KMS-11 (cell line): ENCODE measurements around the gene ZSCAN26.
"Not testable (repeated sequence)": the region's sequence is repeated elsewhere in the genome, so short reads cannot be mapped to it uniquely, and the experiment has no call there.

Experiments used
- H2AFZ ChIP-seq: fragments of 200-600 bp; sonication (generic); 2 replicates; pipeline ENCODE4 v1.6.1; 2016; ENCODE audit warnings: antibody characterized with exemption, mixed run types, low read depth
- H3K27ac ChIP-seq: fragments of 200-600 bp; sonication (generic); 2 replicates; pipeline ENCODE4 v1.6.1; 2016; ENCODE audit warnings: mild to moderate bottlenecking, mixed run types
- H3K27me3 ChIP-seq: fragments of 200-600 bp; sonication (generic); 2 replicates; pipeline ENCODE4 v1.6.1; 2017; ENCODE audit warnings: mild to moderate bottlenecking, low read depth, mixed run types, moderate library complexity; ENCODE audit not compliant: insufficient read depth
- H3K36me3 ChIP-seq: fragments of 200-600 bp; sonication (generic); 2 replicates; pipeline ENCODE4 v1.6.1; 2017; ENCODE audit warnings: mild to moderate bottlenecking, mixed run types; ENCODE audit not compliant: insufficient read depth
- H3K4me1 ChIP-seq: fragments of 200-600 bp; sonication (generic); 2 replicates; pipeline ENCODE4 v1.6.1; 2016; ENCODE audit warnings: mild to moderate bottlenecking, low read depth, mixed run types; ENCODE audit not compliant: poor library complexity, severe bottlenecking
- H3K4me2 ChIP-seq: fragments of 200-600 bp; sonication (generic); 2 replicates; pipeline ENCODE4 v1.7.0; 2016; ENCODE audit warnings: mild to moderate bottlenecking, mixed run types
- H3K4me3 ChIP-seq: fragments of 200-600 bp; sonication (generic); IDR thresholded peaks from 2 replicates; pipeline ENCODE4 v1.6.1; 2017; ENCODE audit warnings: low read depth, low read length, mixed read lengths; ENCODE audit not compliant: insufficient read depth
- H3K79me2 ChIP-seq: fragments of 200-600 bp; sonication (generic); 2 replicates; pipeline ENCODE4 v1.6.1; 2016; ENCODE audit warnings: low read depth, mixed run types; ENCODE audit not compliant: insufficient read depth
- H3K9ac ChIP-seq: fragments of 200-600 bp; sonication (generic); 2 replicates; pipeline ENCODE4 v1.6.1; 2016; ENCODE audit warnings: mild to moderate bottlenecking, mixed run types
- H4K20me1 ChIP-seq: fragments of 200-600 bp; sonication (generic); 2 replicates; pipeline ENCODE4 v1.6.1; 2016; ENCODE audit warnings: mild to moderate bottlenecking, mixed run types; ENCODE audit not compliant: insufficient read depth
- CTCF ChIP-seq: fragments of 200-600 bp; sonication (generic); conservative IDR thresholded peaks from 2 replicates; pipeline ENCODE4 v1.6.1; 2017; ENCODE audit warnings: low read depth, mild to moderate bottlenecking, antibody characterized with exemption, low read length, moderate library complexity, mixed read lengths

Gene ZSCAN26

GRCh38 chr6:28312939-28313338 is 46.0 kb downstream of the ZSCAN26 start:
- Histone ChIP-seq H3K9ac (no peak overlapping the region), H4K20me1 (no peaks in the 10 kb centered on the region), H3K27me3 (no peaks in the 10 kb centered on the region), H3K79me2 (no peaks in the 10 kb centered on the region), H3K27ac (no peak overlapping the region), H3K4me1 (no peaks in the 10 kb centered on the region), H3K36me3 (no peaks in the 10 kb centered on the region), H3K4me3 (no peak overlapping the region), H2AFZ (no peak overlapping the region), H3K4me2 (no peak overlapping the region)
- TF ChIP-seq CTCF, result no peak

- Histone ChIP-seq H3K4me2 (no peak overlapping the region), H3K79me2 (no peaks in the 10 kb centered on the region), H3K9ac (no peak overlapping the region), H3K27ac (no peak overlapping the region), H3K4me1 (no peaks in the 10 kb centered on the region), H4K20me1 (no peaks in the 10 kb centered on the region), H3K4me3 (no peak overlapping the region), H3K36me3 (no peaks in the 10 kb centered on the region), H2AFZ (no peak overlapping the region), H3K27me3 (no peaks in the 10 kb centered on the region)
- TF ChIP-seq CTCF, result no peak
Measured at GRCh38 chr6:28315628-28316027, 48.7 kb downstream of the ZSCAN26 start.

- not testable (repeated sequence) for H3K27ac ChIP-seq, H4K20me1 ChIP-seq, H3K27me3 ChIP-seq, H3K4me3 ChIP-seq, H3K79me2 ChIP-seq, H3K9ac ChIP-seq, H3K4me2 ChIP-seq, H3K4me1 ChIP-seq, H3K36me3 ChIP-seq, H2AFZ ChIP-seq
Measured at GRCh38 chr6:28317866-28318265, 50.9 kb downstream of the ZSCAN26 start.

- no peaks in the 10 kb centered on the region for H3K79me2 ChIP-seq
- H3K4me2 ChIP-seq, result no peak overlapping the region
- no peak overlapping the region for H2AFZ ChIP-seq
- no peak overlapping the region for H3K9ac ChIP-seq
- no peaks in the 10 kb centered on the region for H3K36me3 ChIP-seq
- H3K4me3 ChIP-seq, result no peak overlapping the region
- no peak for TF ChIP-seq CTCF
- no peak overlapping the region for H3K27ac ChIP-seq
- no peaks in the 10 kb centered on the region for H3K27me3 ChIP-seq
- H4K20me1 ChIP-seq, result no peaks in the 10 kb centered on the region
- no peaks in the 10 kb centered on the region for H3K4me1 ChIP-seq
Measured at GRCh38 chr6:28322661-28323060, 55.7 kb downstream of the ZSCAN26 start.

GRCh38 chr6:28323813-28324424 is 57.0 kb downstream of the ZSCAN26 start:
- TF ChIP-seq CTCF, result no peak
- no peaks in the 10 kb centered on the region for H3K4me1 ChIP-seq
- no peaks in the 10 kb centered on the region for H4K20me1 ChIP-seq
- no peak overlapping the region for H3K27ac ChIP-seq
- H3K36me3 ChIP-seq, result no peaks in the 10 kb centered on the region
- no peaks in the 10 kb centered on the region for H3K27me3 ChIP-seq
- no peak overlapping the region for H2AFZ ChIP-seq
- no peak overlapping the region for H3K9ac ChIP-seq
- H3K79me2 ChIP-seq, result no peaks in the 10 kb centered on the region
- no peak overlapping the region for H3K4me3 ChIP-seq
- no peak overlapping the region for H3K4me2 ChIP-seq
